ENCODE data around the gene ARID4A. TPM values are rescaled to one million over a fixed set of nuclear protein-coding genes. Genes with fewer than 3 reads are reported as not detected.

Gene ARID4A
- total and polyA plus RNA-seq, 10 of the 15 experiments (the other 5 are each of a cell fraction or from before 2014, with no cell fraction given): 5.2 to 18.9 (median 12.5) TPM

DNA sequence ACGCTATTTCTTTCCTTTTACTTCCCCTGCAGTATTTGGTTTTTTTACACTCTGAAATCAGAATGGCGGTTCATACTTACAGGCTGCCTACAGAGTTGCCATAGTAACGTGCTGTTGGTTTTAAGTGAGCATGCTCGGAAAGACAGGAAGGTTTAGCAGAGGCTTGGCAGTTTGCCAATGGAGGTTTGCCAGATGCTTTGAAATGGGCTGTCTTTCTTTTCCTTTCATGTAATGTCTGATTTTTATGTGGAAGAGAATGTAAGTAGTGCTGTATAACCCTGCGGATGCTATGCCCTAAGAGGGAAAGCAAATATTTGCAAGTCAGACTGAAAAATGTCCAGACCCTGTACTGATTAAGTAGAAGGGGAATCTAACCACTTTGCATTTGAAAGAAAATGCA is 32.8 kb downstream of the ARID4A start (continued):
- TF ChIP-seq, protein P1, sequence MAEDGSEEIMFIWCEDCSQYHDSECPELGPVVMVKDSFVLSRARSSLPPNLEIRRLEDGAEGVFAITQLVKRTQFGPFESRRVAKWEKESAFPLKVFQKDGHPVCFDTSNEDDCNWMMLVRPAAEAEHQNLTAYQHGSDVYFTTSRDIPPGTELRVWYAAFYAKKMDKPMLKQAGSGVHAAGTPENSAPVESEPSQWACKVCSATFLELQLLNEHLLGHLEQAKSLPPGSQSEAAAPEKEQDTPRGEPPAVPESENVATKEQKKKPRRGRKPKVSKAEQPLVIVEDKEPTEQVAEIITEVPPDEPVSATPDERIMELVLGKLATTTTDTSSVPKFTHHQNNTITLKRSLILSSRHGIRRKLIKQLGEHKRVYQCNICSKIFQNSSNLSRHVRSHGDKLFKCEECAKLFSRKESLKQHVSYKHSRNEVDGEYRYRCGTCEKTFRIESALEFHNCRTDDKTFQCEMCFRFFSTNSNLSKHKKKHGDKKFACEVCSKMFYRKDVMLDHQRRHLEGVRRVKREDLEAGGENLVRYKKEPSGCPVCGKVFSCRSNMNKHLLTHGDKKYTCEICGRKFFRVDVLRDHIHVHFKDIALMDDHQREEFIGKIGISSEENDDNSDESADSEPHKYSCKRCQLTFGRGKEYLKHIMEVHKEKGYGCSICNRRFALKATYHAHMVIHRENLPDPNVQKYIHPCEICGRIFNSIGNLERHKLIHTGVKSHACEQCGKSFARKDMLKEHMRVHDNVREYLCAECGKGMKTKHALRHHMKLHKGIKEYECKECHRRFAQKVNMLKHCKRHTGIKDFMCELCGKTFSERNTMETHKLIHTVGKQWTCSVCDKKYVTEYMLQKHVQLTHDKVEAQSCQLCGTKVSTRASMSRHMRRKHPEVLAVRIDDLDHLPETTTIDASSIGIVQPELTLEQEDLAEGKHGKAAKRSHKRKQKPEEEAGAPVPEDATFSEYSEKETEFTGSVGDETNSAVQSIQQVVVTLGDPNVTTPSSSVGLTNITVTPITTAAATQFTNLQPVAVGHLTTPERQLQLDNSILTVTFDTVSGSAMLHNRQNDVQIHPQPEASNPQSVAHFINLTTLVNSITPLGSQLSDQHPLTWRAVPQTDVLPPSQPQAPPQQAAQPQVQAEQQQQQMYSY (CRISPR knock-in tag; IDR thresholded peaks at IDR 0.05): no peak
- TF ChIP-seq SMAD5 (IDR thresholded peaks at IDR 0.05; ENCODE audit: low read depth) (no peak), HDAC2 (IDR thresholded peaks at IDR 0.05) (no peak), RBBP5 (conservative IDR thresholded peaks at IDR 0.05) (no peak), SMC3 (IDR thresholded peaks at IDR 0.05; ENCODE audit: borderline replicate concordance, low read length) (no peak), HCFC1 (IDR thresholded peaks at IDR 0.05; ENCODE audit: low read length) (no peak), BACH1 (IDR thresholded peaks at IDR 0.05; ENCODE audit: borderline replicate concordance) (no peak), ASH2L (IDR thresholded peaks at IDR 0.05; ENCODE audit: borderline replicate concordance, low read depth) (no peak), TAF1 (IDR thresholded peaks at IDR 0.05; ENCODE audit: borderline replicate concordance, low read depth, low read length) (no peak), SMAD1 (IDR thresholded peaks at IDR 0.05; ENCODE audit: low read depth, partially characterized antibody) (peak; percentile 98), ZNF384 (IDR thresholded peaks at IDR 0.05; ENCODE audit: borderline replicate concordance, low read depth, low read length) (peak; percentile 60; the same call in 1 of the 2 replicates), NR2C2 (IDR thresholded peaks at IDR 0.05; ENCODE audit: borderline replicate concordance, control insufficient read depth, insufficient read length, low read depth) (no peak), SIX5 (IDR thresholded peaks at IDR 0.05; ENCODE audit: low read depth, low read length, severe bottlenecking) (no peak), JUNB (IDR thresholded peaks at IDR 0.05) (no peak), SIN3A (IDR thresholded peaks at IDR 0.05; ENCODE audit: low read depth, low read length) (0 out of 2 replicates have a peak, but pooled peaks have one; percentile 37), MEF2B (IDR thresholded peaks at IDR 0.05; ENCODE audit: partially characterized antibody, poor library complexity, severe bottlenecking) (no peak)
- TF ChIP-seq, protein P2, sequence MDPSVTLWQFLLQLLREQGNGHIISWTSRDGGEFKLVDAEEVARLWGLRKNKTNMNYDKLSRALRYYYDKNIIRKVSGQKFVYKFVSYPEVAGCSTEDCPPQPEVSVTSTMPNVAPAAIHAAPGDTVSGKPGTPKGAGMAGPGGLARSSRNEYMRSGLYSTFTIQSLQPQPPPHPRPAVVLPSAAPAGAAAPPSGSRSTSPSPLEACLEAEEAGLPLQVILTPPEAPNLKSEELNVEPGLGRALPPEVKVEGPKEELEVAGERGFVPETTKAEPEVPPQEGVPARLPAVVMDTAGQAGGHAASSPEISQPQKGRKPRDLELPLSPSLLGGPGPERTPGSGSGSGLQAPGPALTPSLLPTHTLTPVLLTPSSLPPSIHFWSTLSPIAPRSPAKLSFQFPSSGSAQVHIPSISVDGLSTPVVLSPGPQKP (IDR thresholded peaks at IDR 0.05; ENCODE audit: low read depth, low read length): no peak
- TF ChIP-seq, protein P3, sequence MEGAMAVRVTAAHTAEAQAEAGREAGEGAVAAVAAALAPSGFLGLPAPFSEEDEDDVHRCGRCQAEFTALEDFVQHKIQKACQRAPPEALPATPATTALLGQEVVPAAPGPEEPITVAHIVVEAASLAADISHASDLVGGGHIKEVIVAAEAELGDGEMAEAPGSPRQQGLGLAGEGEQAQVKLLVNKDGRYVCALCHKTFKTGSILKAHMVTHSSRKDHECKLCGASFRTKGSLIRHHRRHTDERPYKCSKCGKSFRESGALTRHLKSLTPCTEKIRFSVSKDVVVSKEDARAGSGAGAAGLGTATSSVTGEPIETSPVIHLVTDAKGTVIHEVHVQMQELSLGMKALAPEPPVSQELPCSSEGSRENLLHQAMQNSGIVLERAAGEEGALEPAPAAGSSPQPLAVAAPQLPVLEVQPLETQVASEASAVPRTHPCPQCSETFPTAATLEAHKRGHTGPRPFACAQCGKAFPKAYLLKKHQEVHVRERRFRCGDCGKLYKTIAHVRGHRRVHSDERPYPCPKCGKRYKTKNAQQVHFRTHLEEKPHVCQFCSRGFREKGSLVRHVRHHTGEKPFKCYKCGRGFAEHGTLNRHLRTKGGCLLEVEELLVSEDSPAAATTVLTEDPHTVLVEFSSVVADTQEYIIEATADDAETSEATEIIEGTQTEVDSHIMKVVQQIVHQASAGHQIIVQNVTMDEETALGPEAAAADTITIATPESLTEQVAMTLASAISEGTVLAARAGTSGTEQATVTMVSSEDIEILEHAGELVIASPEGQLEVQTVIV (IDR thresholded peaks at IDR 0.05; ENCODE audit: borderline replicate concordance, partially characterized antibody): no peak
- TF ChIP-seq, protein P4, sequence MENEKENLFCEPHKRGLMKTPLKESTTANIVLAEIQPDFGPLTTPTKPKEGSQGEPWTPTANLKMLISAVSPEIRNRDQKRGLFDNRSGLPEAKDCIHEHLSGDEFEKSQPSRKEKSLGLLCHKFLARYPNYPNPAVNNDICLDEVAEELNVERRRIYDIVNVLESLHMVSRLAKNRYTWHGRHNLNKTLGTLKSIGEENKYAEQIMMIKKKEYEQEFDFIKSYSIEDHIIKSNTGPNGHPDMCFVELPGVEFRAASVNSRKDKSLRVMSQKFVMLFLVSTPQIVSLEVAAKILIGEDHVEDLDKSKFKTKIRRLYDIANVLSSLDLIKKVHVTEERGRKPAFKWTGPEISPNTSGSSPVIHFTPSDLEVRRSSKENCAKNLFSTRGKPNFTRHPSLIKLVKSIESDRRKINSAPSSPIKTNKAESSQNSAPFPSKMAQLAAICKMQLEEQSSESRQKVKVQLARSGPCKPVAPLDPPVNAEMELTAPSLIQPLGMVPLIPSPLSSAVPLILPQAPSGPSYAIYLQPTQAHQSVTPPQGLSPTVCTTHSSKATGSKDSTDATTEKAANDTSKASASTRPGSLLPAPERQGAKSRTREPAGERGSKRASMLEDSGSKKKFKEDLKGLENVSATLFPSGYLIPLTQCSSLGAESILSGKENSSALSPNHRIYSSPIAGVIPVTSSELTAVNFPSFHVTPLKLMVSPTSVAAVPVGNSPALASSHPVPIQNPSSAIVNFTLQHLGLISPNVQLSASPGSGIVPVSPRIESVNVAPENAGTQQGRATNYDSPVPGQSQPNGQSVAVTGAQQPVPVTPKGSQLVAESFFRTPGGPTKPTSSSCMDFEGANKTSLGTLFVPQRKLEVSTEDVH (IDR thresholded peaks at IDR 0.05; ENCODE audit: low read depth, partially characterized antibody): no peak
